ENCODE results near the gene CAMTA1.

Gene CAMTA1

DNA sequence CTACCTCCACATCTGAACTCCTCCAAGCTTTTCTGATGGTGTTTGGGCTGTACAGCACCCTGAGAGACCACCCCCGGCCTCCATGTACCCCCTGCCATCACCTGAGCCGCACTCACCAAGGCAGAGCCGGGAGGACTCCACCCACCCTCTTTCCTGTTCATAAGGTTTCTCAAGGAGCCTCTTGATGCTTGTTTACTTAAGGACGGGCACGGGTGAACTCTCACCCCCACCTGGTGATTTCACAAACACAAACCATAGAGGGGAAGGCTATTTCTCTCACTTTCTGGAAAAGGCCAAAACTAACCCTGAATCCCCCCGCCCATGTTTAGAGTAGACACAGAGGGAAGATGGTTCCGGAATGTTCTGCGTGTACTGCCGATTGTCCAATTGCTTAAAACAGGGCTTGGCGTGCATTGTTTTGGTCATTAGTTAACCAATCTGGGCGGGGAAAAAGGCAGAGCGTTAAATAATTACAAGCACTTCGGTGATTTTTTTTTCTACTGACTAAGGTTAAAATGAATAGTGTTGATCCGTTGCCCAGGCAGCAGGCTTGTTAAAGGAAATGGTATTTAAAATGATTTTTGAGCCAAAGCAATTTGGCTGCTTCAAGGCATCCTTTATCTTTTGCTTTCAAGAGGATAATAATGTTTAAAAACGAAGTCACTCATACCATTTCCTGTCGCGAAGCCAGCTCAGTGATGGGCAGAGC, 706.0 kb downstream of the CAMTA1 start:
- DNase-seq = no peak

DNA sequence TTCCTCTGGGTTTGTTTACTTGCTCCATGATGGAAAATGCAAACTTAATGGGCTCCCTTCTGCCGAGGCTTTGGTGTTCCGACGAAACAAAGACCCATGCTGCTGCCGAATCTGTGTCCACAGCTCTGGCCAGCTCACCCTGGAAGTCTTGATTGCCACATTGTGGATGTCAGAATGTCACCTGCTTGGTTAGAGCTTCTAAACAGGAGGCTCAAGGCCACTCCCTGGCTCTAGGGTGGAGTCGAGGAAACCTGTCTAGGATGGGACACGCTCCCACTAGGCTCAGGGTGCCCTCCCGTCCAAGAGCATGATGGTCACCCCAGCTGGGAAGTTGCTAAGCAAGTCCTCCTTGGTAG, 706.5 kb downstream of the CAMTA1 start:
- DNase-seq = no peak

GRCh38 chr1:7493711-7494454, 708.6 kb downstream of the CAMTA1 start:
- no peak for DNase-seq

DNA sequence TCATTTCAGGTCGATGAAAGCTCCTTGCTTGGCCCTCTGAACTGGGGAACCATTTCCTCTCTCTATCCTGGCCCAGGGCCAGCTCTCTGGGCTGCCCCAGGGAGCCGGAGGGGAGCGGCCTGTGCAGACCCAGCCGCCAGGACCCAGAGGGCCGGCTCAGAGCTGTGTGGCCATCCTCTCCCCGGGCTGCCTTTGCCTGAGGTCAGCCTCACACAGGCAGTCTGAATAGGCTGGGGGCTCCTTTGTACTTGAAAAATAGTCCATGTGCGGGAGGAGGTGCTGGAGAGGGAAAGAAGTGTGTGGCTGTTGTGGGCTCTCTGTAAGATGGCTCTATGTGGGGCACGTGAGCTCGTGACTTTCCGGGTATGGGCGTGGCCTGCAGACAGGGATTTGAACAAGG, 710.7 kb downstream of the CAMTA1 start:
- DNase-seq = no peak

DNA sequence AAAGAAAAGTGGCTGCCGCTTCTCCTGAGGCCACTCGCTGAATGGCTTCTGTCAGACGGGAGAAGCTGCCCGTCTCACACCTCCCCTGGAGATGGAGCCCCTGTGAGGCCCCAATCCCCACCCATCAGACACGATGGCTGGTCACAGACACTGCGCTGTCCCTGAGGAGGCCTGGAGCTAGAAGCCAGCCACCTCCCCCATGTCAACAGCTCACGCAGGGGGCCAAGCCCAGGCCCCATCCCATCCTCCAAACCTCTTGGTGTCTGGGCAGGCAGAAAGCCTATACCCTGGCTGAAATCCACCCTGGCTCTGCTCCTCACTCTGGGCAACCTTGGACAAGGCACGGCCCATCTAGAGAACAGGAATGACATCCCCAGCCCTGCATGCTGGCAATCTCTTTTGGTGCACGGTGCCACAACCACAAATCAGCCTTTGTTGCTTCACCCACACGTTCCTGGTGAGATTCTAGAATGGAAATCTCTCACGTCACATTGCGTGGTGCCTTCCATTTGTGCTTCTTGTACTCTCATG, 711.9 kb downstream of the CAMTA1 start:
- no peak for DNase-seq

- no peak for DNase-seq
Observed at GRCh38 chr1:7500381-7501083, 715.3 kb downstream of the CAMTA1 start.

DNA sequence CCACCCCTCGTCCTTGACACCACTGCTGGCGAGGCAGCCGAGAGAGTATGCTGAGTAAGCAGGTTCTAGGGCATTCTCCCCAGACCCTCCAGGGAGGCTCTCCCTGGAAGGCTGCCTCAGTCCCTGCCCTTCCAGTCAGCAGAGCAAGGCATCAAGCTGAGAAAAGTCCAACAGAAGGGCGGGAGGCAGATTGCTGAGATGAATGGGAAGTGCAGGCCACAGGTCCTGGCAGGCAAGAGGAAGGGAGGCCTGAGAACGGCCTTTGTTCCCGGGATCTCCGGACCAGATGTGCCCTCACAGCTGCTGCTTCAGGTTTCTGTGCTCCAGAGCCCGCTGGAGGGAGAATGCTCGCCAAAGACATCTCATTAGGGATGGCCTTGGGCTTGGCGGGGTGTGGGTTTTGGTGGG, 715.8 kb downstream of the CAMTA1 start:
- no peak for DNase-seq

GRCh38 chr1:7501723-7502603, 716.7 kb downstream of the CAMTA1 start:
- DNase-seq = no peak

DNA sequence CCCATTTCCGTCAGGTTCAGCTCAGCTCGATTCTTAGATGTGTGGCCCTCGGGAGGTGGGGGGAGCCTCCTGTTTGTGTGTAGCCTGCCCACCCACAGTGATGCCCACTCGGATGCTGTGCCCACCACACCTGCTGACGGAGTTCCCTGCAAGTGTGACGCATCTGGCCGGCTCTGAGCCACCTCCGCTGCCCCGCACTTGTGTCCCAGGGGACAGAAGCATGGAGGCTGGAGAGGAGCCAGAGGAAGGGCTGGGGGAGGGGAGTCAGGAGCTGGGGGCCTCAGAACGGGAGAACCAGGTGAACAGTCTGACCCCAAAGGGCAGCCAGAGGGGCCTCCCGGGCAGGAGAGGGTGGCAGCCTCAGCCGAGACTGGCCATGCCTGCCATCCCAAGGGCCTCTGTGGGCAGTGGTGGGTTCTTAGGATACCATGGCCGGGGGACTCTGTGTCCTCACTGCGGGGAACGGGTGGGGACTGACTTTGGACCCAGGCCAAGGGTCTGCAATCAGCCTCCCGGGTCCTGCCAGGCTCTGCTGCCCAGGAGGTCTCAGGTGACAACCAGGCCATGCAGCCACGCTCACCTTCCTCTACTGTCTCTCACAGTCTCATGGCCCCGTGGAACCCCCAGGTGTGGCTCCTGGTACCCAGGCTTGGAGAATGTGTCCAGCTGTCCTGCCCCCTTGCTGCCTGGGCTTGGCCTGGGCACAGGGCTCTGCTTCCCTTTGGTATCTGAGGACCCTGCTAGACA, 718.6 kb downstream of the CAMTA1 start:
- no peak for DNase-seq

DNA sequence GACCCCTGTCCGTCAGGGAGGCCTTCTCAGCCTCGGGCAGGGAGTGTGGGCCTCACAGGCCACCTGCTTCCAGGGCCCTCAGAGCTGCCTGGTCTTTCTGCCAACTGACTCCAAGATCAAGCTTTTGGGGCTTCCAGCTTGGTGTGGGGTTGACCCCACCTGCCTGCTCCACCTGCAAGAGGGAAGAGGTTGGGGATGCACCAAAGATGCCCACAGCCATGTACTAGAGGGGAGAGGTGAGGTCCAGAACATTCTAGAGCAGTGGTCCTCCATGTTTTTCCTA, 719.1 kb downstream of the CAMTA1 start:
- DNase-seq = no peak

DNA sequence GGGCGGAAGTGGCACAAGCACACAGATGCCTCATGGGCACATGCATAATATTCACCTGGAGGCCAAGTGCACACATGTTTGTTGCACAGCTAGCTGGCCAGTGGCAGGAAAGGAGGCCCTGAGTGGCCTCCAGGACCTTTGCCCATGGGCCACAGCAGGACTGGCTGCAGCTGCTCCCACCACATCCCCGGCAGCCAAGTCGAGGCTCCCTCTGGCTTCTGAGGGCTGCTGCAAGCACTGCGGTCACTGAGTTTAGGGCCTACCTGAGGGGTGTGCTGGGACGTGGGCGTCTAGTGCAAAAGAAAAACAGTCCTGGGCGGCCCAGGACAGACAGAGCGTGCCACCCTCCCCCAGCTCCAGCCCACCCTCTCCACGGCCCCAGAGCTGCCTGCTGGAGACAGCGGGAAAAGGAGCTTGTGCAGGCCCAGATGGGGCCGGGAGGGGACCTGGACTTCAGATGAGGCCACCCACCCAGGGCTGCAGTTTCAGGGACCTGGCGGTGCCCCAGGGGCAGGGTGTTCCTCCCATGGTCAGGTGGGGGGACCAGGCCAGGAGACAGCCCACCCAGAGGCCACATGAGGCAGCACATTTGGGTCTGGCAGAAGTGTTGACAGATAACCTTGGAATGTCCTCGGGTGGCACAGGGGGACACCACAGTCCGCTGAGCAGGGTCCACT, 720.0 kb downstream of the CAMTA1 start:
- no peak for DNase-seq

DNA sequence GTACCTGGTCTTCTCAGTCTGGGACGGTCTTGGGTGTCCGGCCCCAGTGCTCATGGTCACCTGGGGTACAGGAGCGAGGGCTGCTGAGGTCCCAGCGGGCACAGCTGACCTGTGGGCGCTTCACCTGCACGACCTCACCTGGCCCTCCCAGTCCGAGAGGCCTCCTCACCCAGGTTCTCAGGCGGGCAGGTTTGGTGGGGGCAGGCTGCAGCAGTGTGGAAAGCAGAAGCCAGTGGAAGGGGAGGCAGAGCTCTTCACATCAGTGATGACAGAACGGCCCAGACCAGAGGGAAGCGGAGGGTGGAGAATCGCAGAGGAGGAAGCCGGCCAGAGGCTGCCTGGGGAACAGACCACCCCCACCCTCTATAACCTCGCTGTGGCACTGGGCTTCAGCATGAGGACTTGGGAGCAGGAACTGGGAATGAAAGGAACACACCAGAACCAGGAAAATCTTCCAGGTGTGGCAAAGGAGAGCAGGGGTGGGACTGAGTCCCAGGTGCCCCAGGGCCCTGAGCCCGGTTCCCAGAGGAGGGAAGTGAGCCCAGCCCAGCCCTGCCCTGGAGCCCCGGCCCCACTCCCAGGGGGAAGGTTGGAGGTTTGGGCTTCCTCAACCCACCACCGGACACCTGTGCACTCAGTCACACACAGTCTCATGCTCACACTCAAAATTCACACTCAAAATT, 720.7 kb downstream of the CAMTA1 start:
- no peak for DNase-seq

DNA sequence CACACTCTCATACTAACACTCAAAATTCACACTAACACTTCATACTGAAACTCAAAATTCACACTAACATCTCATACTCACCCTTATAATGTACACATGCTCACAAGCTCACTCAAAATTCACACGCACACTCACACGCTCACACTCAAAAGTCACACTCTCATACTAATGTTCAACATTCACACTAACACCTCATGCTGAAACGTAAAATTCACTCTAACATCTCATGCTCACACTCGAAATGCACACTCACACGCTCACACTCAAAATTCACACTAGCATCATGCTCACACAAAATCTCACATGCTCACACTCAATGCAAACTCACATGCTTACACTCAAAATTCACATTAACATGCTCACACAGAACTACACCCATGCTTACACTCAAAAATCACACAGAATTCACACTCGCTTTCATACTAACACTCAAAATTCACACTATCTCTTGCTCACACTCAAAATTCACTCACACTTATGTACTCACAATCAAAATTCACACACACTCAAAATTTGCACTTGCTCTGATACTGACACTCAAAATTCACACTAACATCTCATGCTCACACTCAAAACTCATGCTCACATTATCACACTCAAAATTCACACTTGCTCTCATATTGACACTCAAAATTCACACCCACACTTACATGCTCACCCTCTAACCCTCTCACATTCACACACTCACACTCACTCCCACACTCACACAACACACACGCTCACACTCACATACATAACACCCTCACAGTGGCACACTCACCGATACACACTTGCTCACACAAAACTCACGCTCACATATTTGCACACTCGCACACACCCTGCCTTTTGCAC, 721.4 kb downstream of the CAMTA1 start:
- no peak for DNase-seq

DNA sequence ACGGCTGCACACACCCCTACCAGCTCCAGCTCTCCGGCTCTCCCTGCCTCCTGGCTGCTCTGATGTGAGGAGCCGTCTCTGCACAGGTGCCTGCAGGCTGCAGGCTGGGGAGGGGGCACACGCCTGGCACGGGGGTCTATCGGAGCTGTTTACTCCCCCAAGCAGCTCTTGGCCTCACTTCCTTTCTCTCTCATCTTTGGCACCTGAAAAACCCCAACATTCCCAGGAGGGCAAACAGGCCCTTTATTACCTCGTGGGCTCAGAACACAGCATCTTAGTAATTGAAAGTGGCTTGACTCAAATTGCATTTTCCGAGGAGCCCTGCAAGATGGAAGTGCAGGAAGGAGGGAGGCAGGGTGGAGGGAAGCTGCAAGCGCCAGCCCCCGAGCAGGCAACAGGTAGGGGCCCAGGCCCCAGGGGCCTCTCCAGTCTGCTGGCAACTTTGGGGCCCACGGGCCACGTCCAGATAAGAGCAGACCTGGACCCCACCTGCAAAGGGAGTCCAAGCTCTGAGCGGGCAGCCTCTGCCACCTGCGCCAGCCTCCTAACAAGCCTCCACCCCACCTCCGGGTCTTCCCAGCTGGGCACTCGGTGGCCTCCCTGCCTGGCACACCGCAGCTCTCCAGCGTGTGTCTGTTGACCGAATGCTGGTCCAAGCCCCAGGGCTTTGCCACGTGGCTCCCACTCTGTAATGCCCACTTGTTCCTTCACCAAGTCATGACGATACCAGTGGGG, 722.2 kb downstream of the CAMTA1 start:
- DNase-seq = no peak

DNA sequence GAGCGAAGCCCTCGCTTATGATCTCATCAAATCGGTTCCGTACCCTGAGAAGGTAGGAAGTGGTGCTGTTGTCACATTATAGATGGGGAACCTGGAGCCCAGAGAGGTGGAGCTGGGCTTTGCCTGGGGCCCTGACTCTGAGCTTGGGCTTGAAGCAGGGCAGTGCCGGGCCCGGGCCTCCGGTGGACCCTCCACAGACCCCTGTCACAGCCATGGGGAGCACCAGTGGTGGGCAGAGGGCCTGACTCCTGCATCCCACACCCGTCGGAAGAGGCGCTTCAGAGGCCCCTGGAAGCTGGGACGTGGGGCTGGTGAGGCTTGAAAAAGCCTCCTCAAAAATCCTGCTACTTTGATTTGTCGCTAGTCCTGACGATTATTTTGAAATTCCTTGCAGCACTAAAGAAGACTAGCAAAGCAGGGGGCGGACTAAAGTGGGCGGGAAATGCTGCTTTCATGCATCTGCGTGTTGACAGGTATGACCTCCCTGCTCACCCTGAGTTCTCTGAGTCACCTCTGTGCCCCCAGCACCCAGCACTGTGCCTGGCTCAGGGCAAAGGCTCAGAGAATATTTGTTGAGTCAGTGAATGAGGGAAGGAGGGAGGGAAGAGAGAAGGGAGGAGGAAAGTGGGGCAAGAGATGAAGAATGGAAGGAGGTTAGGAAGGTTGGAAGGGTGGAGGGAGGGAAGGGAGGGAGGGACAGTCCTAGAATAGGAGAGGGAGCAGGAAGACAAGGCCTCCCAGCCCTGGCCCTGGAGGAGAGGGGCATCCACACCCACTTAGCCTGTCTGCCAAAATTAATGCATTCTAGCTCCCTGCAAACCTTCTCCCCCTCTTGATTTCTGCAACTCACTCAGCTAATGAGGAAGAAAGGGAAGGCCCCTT, 723.0 kb downstream of the CAMTA1 start:
- no peak for DNase-seq

- DNase-seq = no peak
Observed at GRCh38 chr1:7508934-7509519, 723.8 kb downstream of the CAMTA1 start.

DNA sequence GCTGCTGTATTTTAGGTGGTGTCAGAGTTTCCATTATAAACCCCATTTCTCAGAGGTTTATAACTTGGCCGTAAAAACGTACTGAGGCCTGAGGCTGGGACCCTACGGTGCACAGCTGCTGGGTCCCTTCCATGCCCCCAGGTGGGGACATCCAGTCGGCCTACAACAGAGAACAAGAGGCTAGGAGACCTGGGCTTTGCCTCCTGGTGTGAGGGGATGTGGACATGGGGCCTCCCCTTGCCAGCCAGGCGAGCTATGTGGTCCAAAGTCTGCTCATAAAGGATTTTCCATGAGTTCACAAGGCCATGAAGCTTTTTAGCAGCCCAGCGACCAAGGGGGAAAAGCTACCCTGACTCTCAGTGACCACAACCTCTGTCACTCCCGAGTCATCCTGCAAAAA, 724.3 kb downstream of the CAMTA1 start:
- no peak for DNase-seq

GRCh38 chr1:7510389-7510931, 725.2 kb downstream of the CAMTA1 start:
- DNase-seq = no peak
